Measurements from ENCODE around the gene PARS2. TPM values are rescaled to one million over a fixed set of nuclear protein-coding genes. Genes with fewer than 3 reads are reported as not detected.

The PARS2 gene
- total RNA-seq, 1 donor: 6.2 TPM

- peaks cover 9% of the 10 kb centered on the region for H3K27me3 ChIP-seq (ENCODE audit: insufficient read depth, low read length)
- H3K4me3 ChIP-seq (ENCODE audit: insufficient read depth, low read length): no peak overlapping the region
- H3K79me2 ChIP-seq (ENCODE audit: insufficient read depth, low read length): no peaks in the 10 kb centered on the region
- H3K9me3 ChIP-seq (ENCODE audit: low read depth, low read length): peaks cover 5% of the 10 kb centered on the region
- no peaks in the 10 kb centered on the region for H4K20me1 ChIP-seq (ENCODE audit: insufficient read depth, low read length)
- H3K4me1 ChIP-seq (ENCODE audit: insufficient read depth, low read length): no peaks in the 10 kb centered on the region
- no peak overlapping the region for H2AFZ ChIP-seq (ENCODE audit: low read length)
- no peak overlapping the region for H3K4me2 ChIP-seq (ENCODE audit: insufficient read depth, low read length)
- no peaks in the 10 kb centered on the region for H3K36me3 ChIP-seq (ENCODE audit: insufficient read depth, low read length)
- peak; percentile 42 for DNase-seq (ENCODE audit: insufficient read length, low spot score, missing footprints)
- no peak overlapping the region for H3K27ac ChIP-seq (ENCODE audit: low read depth, low read length)
- no peak for TF ChIP-seq CTCF (IDR thresholded peaks at IDR 0.05; ENCODE audit: extremely low read depth, low read depth, low read length)
These were observed 24.1 kb upstream of the PARS2 start for GRCh38 chr1:54788459-54788858.

- Histone ChIP-seq H3K4me3 (ENCODE audit: insufficient read depth, low read length) (no peak overlapping the region), H3K27me3 (ENCODE audit: insufficient read depth, low read length) (peaks cover 17% of the 10 kb centered on the region), H4K20me1 (ENCODE audit: insufficient read depth, low read length) (no peaks in the 10 kb centered on the region), H3K4me2 (ENCODE audit: insufficient read depth, low read length) (no peak overlapping the region), H3K36me3 (ENCODE audit: insufficient read depth, low read length) (no peaks in the 10 kb centered on the region), H2AFZ (ENCODE audit: low read length) (no peak overlapping the region), H3K27ac (ENCODE audit: low read depth, low read length) (no peak overlapping the region), H3K79me2 (ENCODE audit: insufficient read depth, low read length) (no peaks in the 10 kb centered on the region), H3K4me1 (ENCODE audit: insufficient read depth, low read length) (no peaks in the 10 kb centered on the region), H3K9me3 (ENCODE audit: low read depth, low read length) (peaks cover 5% of the 10 kb centered on the region)
- DNase-seq (ENCODE audit: insufficient read length, low spot score, missing footprints): peak; percentile 48
- TF ChIP-seq CTCF (IDR thresholded peaks at IDR 0.05; ENCODE audit: extremely low read depth, low read depth, low read length): no peak
These were observed 23.3 kb upstream of the PARS2 start for GRCh38 chr1:54787604-54788003.

DNA sequence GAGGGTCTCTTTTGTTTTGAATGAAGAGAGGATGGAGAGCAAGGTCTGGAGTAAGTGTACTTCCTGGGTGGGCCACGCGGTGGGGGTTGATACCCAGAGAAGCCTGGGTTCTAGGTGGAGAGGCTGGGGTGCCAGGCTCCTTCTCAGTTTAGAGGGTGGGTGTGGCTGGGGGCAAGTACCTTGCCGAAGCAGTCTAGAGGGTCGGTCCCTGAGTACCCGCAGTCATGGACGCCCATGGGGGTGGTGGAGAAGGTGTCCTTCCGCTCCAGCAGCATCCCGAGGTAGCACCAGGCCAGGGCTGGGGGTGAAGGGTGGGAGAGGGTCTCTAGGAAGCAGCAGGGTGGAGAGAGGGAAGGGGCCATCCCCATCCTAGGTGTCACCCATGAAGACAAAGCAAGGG is 22.5 kb upstream of the PARS2 start:
- Histone ChIP-seq H3K9me3 (ENCODE audit: low read depth, low read length) (peaks cover under 1% of the 10 kb centered on the region), H3K79me2 (ENCODE audit: insufficient read depth, low read length) (no peaks in the 10 kb centered on the region), H3K27ac (ENCODE audit: low read depth, low read length) (no peak overlapping the region), H3K4me2 (ENCODE audit: insufficient read depth, low read length) (no peak overlapping the region), H3K27me3 (ENCODE audit: insufficient read depth, low read length) (peaks cover 22% of the 10 kb centered on the region), H4K20me1 (ENCODE audit: insufficient read depth, low read length) (no peaks in the 10 kb centered on the region), H3K36me3 (ENCODE audit: insufficient read depth, low read length) (no peaks in the 10 kb centered on the region), H2AFZ (ENCODE audit: low read length) (no peak overlapping the region), H3K4me1 (ENCODE audit: insufficient read depth, low read length) (no peaks in the 10 kb centered on the region), H3K4me3 (ENCODE audit: insufficient read depth, low read length) (no peak overlapping the region)
- no peak for TF ChIP-seq CTCF (IDR thresholded peaks at IDR 0.05; ENCODE audit: extremely low read depth, low read depth, low read length)
- peak; percentile 68 for DNase-seq (ENCODE audit: insufficient read length, low spot score, missing footprints)

DNA sequence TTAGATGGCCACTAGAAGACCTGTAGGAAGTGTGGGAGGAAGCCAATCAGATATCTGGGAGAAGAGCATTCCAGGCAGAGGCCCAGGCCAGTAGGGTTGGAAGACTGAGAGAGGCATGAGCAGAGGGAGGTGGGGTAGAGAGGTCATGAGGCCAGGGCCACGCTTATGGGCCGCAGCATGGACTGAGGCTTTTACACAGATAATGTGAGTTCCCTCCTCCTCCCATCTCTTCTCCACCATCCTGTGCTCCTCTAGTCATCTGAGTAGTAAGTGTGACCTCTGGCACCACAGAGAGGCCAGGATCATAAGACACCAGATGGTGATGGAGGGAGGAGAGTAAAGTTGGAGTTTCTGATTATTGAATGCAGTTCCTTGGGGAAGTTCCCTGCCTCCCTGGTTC is 19.7 kb upstream of the PARS2 start:
- Histone ChIP-seq H3K36me3 (ENCODE audit: insufficient read depth, low read length) (no peaks in the 10 kb centered on the region), H3K9me3 (ENCODE audit: low read depth, low read length) (no peaks in the 10 kb centered on the region), H3K27ac (ENCODE audit: low read depth, low read length) (no peak overlapping the region), H3K79me2 (ENCODE audit: insufficient read depth, low read length) (no peaks in the 10 kb centered on the region), H2AFZ (ENCODE audit: low read length) (no peak overlapping the region), H3K27me3 (ENCODE audit: insufficient read depth, low read length) (peaks cover 27% of the 10 kb centered on the region), H4K20me1 (ENCODE audit: insufficient read depth, low read length) (no peaks in the 10 kb centered on the region), H3K4me2 (ENCODE audit: insufficient read depth, low read length) (no peak overlapping the region), H3K4me3 (ENCODE audit: insufficient read depth, low read length) (no peak overlapping the region), H3K4me1 (ENCODE audit: insufficient read depth, low read length) (no peaks in the 10 kb centered on the region)
- peak; percentile 65 for DNase-seq (ENCODE audit: insufficient read length, low spot score, missing footprints)
- TF ChIP-seq CTCF (IDR thresholded peaks at IDR 0.05; ENCODE audit: extremely low read depth, low read depth, low read length): no peak

Data from osteoblast (primary cell).